ENCODE data around the gene HIVEP1.

DNA sequence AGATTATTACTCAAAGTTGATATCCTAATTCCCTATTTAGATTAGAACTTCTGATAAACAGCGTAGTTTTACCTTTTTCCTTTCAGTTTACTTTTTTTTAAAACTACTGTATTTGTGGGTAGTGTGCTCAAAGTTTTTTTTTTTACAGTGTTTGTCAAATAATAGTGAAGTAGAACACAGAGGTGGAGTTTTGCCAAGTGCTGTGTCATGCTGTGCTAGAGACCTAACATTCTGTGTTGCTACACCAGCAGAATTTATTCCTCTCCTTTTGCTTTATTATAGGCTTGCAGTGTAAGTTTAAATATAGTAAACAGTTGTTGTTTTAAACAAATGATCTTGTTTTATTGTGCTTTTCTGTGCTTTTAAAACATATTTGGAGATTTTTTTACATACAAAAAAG, 125.4 kb downstream of the HIVEP1 start:
- TF ChIP-seq CSDC2 (CRISPR knock-in tag; IDR thresholded peaks at IDR 0.05) (no peak), RARB (CRISPR knock-in tag; IDR thresholded peaks at IDR 0.05) (no peak), SNAI2 (CRISPR knock-in tag; IDR thresholded peaks at IDR 0.05) (no peak), OSR1 (CRISPR knock-in tag; IDR thresholded peaks at IDR 0.05) (no peak)
